ENCODE results near the gene CFAP119. TPM values are rescaled to one million over a fixed set of nuclear protein-coding genes. Genes with fewer than 3 reads are reported as not detected.

The CFAP119 gene
- total RNA-seq, 1 experiment from 2014 or later, result 13.8 TPM

DNA sequence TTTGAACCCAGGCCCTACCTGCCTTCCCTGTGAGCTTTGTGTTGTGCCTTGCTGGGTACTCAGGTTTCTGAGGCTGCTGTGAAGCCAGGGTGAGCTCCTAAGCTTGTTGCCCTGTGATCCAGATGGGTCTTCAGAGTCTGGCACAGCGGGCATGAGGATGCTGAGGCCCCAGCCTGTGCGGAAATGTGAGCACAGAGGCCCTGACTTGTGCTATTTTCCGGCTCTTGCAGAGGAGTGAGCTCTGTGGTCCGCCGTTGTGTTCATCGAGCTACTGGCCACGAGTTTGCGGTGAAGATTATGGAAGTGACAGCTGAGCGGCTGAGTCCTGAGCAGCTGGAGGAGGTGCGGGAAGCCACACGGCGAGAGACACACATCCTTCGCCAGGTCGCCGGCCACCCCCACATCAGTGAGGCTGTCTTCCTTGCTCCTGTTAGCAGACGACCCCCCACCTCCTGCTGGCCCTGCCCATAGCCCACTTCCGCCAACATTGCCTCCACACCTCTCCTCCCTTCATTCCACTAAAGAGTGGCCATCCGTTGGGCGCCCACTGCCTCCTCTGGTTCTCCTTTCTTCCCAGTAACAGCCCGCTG lies 10.9 kb downstream of the CFAP119 start:
- no peaks in the 10 kb centered on the region for H3K27me3 Mint-ChIP-seq (ENCODE audit: unreplicated experiment)
- no peak overlapping the region for H3K4me3 Mint-ChIP-seq (ENCODE audit: low read depth, unreplicated experiment)
- no peaks in the 10 kb centered on the region for H3K9me3 Mint-ChIP-seq (ENCODE audit: low read depth, unreplicated experiment)
- CTCF ChIA-PET, result no interaction called here
- peaks cover 70% of the 10 kb centered on the region for H3K36me3 Mint-ChIP-seq (ENCODE audit: insufficient read depth, unreplicated experiment)
- H3K4me1 Mint-ChIP-seq (ENCODE audit: low read depth, unreplicated experiment), result peaks cover 27% of the 10 kb centered on the region
- no peak for DNase-seq
- H3K27ac Mint-ChIP-seq (ENCODE audit: unreplicated experiment), result peak overlapping the region; percentile 6
- BruUV-seq (replicated peaks), result no TSS peak
- TF ChIP-seq, protein P1, sequence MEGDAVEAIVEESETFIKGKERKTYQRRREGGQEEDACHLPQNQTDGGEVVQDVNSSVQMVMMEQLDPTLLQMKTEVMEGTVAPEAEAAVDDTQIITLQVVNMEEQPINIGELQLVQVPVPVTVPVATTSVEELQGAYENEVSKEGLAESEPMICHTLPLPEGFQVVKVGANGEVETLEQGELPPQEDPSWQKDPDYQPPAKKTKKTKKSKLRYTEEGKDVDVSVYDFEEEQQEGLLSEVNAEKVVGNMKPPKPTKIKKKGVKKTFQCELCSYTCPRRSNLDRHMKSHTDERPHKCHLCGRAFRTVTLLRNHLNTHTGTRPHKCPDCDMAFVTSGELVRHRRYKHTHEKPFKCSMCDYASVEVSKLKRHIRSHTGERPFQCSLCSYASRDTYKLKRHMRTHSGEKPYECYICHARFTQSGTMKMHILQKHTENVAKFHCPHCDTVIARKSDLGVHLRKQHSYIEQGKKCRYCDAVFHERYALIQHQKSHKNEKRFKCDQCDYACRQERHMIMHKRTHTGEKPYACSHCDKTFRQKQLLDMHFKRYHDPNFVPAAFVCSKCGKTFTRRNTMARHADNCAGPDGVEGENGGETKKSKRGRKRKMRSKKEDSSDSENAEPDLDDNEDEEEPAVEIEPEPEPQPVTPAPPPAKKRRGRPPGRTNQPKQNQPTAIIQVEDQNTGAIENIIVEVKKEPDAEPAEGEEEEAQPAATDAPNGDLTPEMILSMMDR (IDR thresholded peaks at IDR 0.05; ENCODE audit: unreplicated experiment), result no peak
- intact Hi-C loops (cut with micrococcal nuclease; ENCODE audit: unreplicated experiment), result no loop called here

DNA sequence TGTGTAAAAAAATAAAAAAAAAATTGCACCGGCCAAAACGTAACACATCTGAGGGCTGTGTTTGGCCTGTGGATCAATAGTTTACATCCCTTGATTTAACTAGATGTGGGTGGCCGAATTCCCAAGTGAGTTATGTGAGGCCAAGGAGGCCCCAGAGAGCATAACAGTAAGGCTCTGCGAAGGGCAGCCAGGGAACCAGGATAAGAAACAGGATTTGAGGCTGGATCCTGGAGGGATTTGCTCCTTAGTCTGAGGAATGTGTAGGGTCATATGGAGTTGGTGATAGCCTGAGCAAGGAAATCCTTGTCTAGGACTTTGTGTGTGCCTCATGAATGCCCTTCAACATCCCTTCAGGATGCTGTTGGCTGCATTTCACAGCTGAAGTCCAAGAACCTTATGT lies 11.7 kb downstream of the CFAP119 start:
- Mint-ChIP-seq H3K9me3 (ENCODE audit: low read depth, unreplicated experiment) (peaks cover under 1% of the 10 kb centered on the region), H3K36me3 (ENCODE audit: insufficient read depth, unreplicated experiment) (peaks cover 74% of the 10 kb centered on the region), H3K4me1 (ENCODE audit: low read depth, unreplicated experiment) (peaks cover 31% of the 10 kb centered on the region), H3K27ac (ENCODE audit: unreplicated experiment) (no peak overlapping the region), H3K4me3 (ENCODE audit: low read depth, unreplicated experiment) (no peak overlapping the region), H3K27me3 (ENCODE audit: unreplicated experiment) (no peaks in the 10 kb centered on the region)
- TF ChIP-seq, protein P1 (IDR thresholded peaks at IDR 0.05; ENCODE audit: unreplicated experiment), result no peak
- CTCF ChIA-PET, result no interaction called here
- intact Hi-C loops (cut with micrococcal nuclease; ENCODE audit: unreplicated experiment), result no loop called here
- BruUV-seq (replicated peaks), result TSS peak; percentile 18
- no peak for DNase-seq

DNA sequence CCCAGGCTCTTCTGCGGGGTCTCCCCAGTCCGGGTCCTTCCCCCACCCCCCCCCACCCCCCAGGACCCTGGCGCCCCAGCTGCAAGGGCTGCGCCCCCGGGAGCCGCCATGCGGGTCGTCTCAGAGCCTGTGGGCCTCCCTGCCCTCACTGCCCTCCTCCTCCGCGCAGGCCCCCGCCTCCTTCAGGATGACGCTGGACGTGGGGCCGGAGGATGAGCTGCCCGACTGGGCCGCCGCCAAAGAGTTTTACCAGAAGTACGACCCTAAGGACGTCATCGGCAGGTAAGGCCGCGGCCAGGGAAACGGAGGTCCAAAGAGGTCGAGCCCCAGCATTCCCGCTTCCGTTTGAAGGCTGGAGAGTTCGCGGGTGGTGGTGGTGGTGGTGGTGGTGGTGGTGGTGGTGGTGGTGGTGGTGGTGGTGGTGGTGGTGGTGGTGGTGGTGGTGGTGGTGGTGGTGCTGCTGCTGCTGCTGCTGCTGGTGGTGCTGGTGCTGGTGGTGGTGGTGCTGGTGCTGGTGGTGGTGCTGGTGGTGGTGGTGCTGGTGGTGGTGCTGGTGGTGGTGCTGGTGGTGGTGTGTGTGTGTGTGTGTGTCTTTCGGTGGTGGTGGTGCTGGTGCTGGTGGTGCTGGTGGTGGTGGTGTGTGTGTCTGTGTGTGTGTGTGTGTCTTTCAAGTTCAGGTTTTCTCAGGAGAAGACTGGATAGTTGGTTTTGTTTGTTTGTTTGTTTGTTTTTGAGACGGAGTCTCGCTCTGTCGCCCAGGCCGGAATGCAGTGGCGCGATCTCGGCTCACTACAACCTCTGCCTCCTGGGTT lies 13.0 kb downstream of the CFAP119 start:
- peak overlapping the region; percentile 62 for H3K4me3 Mint-ChIP-seq (ENCODE audit: low read depth, unreplicated experiment)
- H3K36me3 Mint-ChIP-seq (ENCODE audit: insufficient read depth, unreplicated experiment), result peaks cover 76% of the 10 kb centered on the region
- peak; percentile 50 for DNase-seq
- H3K27me3 Mint-ChIP-seq (ENCODE audit: unreplicated experiment), result no peaks in the 10 kb centered on the region
- peaks cover 38% of the 10 kb centered on the region for H3K4me1 Mint-ChIP-seq (ENCODE audit: low read depth, unreplicated experiment)
- peaks cover 4% of the 10 kb centered on the region for H3K9me3 Mint-ChIP-seq (ENCODE audit: low read depth, unreplicated experiment)
- TF ChIP-seq, protein P1 (IDR thresholded peaks at IDR 0.05; ENCODE audit: unreplicated experiment), result no peak
- no TSS peak for BruUV-seq (replicated peaks)
- CTCF ChIA-PET, result interaction anchor here (0.7 to 1.6 kb wide), 5 partner anchors 11 to 140 kb away, joined by 3 to 8 read pairs (median 5); partner anchors contain the start of gene FBRS
- intact Hi-C loops (cut with micrococcal nuclease; ENCODE audit: unreplicated experiment), result no loop called here
- peak overlapping the region; percentile 73 for H3K27ac Mint-ChIP-seq (ENCODE audit: unreplicated experiment)

DNA sequence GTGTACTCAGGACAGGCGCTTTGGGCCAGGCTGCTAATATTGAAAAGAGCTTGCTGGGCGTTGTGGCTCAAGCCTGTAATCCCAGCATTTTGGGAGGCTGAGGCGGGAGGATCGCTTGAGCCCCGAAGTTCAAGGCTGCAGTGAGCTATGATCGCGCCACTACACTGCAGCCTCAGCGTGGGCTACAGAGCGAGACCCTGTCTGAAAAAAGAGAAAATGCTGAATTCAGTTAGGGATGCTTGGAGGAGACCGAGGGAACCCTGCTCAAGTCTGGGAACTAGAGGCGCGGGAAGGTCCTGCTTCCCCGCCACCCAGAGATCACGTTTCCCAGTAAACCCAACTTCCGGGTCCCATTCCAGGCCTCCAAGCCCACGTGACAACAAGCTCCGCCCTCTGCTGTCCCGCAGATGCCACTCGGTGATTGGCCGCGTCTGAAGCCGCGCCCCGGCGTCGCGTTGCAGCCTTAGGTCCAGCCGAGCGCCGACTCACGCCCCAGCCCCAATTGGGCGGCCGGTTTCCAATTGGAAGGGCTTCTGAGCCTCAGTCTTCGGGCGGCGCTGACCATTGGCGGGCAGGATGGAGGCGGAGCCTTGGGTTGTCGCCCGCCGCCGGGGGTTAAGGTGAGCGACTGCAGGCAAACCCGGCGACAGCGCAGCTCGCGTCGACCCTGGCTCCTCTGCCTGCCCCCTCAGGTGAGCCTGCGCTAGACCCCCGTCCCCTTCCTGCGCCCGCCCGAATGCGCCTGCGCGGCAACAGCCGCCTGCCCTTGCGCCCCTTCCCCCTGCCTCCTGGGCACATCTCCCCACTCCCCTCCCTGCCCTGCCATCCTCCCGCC lies 13.8 kb downstream of the CFAP119 start, which contains the start of gene PHKG2:
Gene PHKG2, plus strand, starts transcription at position 627 of the 835 bp plus-strand sequence. CDS start 396 bp downstream, outside the sequence.
- TF ChIP-seq, protein P1 (IDR thresholded peaks at IDR 0.05; ENCODE audit: unreplicated experiment), result no peak
- DNase-seq, result peak; percentile 99
- intact Hi-C loops (cut with micrococcal nuclease; ENCODE audit: unreplicated experiment), result no loop called here
- H3K4me3 Mint-ChIP-seq (ENCODE audit: low read depth, unreplicated experiment), result peak within 1 kb of the TSS; percentile 62
- CTCF ChIA-PET, result interaction anchor here (0.5 to 1.6 kb wide), 9 partner anchors 12 to 207 kb away, joined by 3 to 8 read pairs (median 4); partner anchors contain the start of gene FBRS
- H3K4me1 Mint-ChIP-seq (ENCODE audit: low read depth, unreplicated experiment), result peaks cover 45% of the 10 kb centered on the region
- peaks cover 4% of the 10 kb centered on the region for H3K9me3 Mint-ChIP-seq (ENCODE audit: low read depth, unreplicated experiment)
- no peaks in the 10 kb centered on the region for H3K27me3 Mint-ChIP-seq (ENCODE audit: unreplicated experiment)
- peak within 1 kb of the TSS; percentile 73 for H3K27ac Mint-ChIP-seq (ENCODE audit: unreplicated experiment)
- BruUV-seq (replicated peaks), result TSS peak; percentile 77
- H3K36me3 Mint-ChIP-seq (ENCODE audit: insufficient read depth, unreplicated experiment), result peaks cover 75% of the 10 kb centered on the region
